Keratinocyte (primary cell): ENCODE results near the gene ZNF496. TPM values are rescaled to one million over a fixed set of nuclear protein-coding genes. Genes with fewer than 3 reads are reported as not detected.
"Not testable (repeated sequence)": the region's sequence is repeated elsewhere in the genome, so short reads cannot be mapped to it uniquely, and the experiment has no call there.

Experiments used
- DNase-seq: peaks from one replicate; pipeline ENCODE4 v3.0.0-alpha.2; 2011; ENCODE audit warnings: low read depth, missing footprints, low spot score
- FAIRE-seq: peaks from 2 replicates; lab custom pipeline; 2011; peaks lifted over from hg19 to GRCh38; lab: Jason Lieb, UNC
- H2AFZ ChIP-seq: 2 replicates; pipeline ENCODE4 v1.6.0; 2012; ENCODE audit warnings: low read length, control low read depth, inconsistent platforms; ENCODE audit not compliant: control insufficient read depth
- H3K27ac ChIP-seq: 2 replicates; pipeline ENCODE4 v1.5.1; 2011; ENCODE audit warnings: low read length; ENCODE audit not compliant: control insufficient read depth, insufficient read depth
- H3K27me3 ChIP-seq: 3 replicates; pipeline ENCODE4 v1.6.0; 2011; ENCODE audit warnings: low read length; ENCODE audit not compliant: control insufficient read depth, insufficient read depth; ENCODE audit errors: extremely low read depth
- H3K36me3 ChIP-seq, 2 experiments: 2 replicates in 1 of 2; 3 replicates in 1 of 2; pipeline ENCODE4 v1.5.1; 2011; ENCODE audit warnings: low read length in 2 of 2, mild to moderate bottlenecking in 1 of 2; ENCODE audit not compliant: control insufficient read depth in 2 of 2, insufficient read depth in 2 of 2; ENCODE audit errors: extremely low read depth in 1 of 2
- H3K4me1 ChIP-seq: 3 replicates; pipeline ENCODE4 v1.5.1; 2011; ENCODE audit warnings: low read length; ENCODE audit not compliant: control insufficient read depth, insufficient read depth; ENCODE audit errors: extremely low read depth
- H3K4me2 ChIP-seq: 3 replicates; pipeline ENCODE4 v1.6.0; 2011; ENCODE audit warnings: low read depth, low read length; ENCODE audit not compliant: control insufficient read depth, insufficient read depth; ENCODE audit errors: extremely low read depth
- H3K4me3 ChIP-seq, 3 experiments: fragments of 200-600 bp in 1 of 3; sonication (generic) in 1 of 3; 2 replicates in 2 of 3; 3 replicates in 1 of 3; pipeline ENCODE4 v1.5.1; 2011 to 2016; ENCODE audit warnings: low read length in 3 of 3, mild to moderate bottlenecking in 3 of 3, control low read depth in 2 of 3, inconsistent platforms in 1 of 3, low read depth in 1 of 3, mixed read lengths in 1 of 3, mixed run types in 1 of 3, moderate library complexity in 1 of 3; ENCODE audit not compliant: control insufficient read depth in 2 of 3, insufficient read depth in 2 of 3; ENCODE audit errors: extremely low read depth in 1 of 3
- H3K79me2 ChIP-seq: 2 replicates; pipeline ENCODE4 v1.6.0; 2012; ENCODE audit warnings: low read length; ENCODE audit not compliant: control insufficient read depth, insufficient read depth
- H3K9ac ChIP-seq: 3 replicates; pipeline ENCODE4 v1.6.0; 2011; ENCODE audit warnings: low read length; ENCODE audit not compliant: control insufficient read depth, insufficient read depth; ENCODE audit errors: extremely low read depth
- H3K9me1 ChIP-seq: 3 replicates; pipeline ENCODE4 v1.6.0; 2011; ENCODE audit warnings: low read length; ENCODE audit not compliant: control insufficient read depth, insufficient read depth; ENCODE audit errors: extremely low read depth
- H3K9me3 ChIP-seq: 2 replicates; pipeline ENCODE4 v1.5.1; 2012; ENCODE audit warnings: low read depth, low read length; ENCODE audit not compliant: control insufficient read depth
- H4K20me1 ChIP-seq: 3 replicates; pipeline ENCODE4 v1.6.0; 2011; ENCODE audit warnings: low read length; ENCODE audit not compliant: control insufficient read depth, insufficient read depth; ENCODE audit errors: extremely low read depth
- EZH2 ChIP-seq: IDR thresholded peaks from one replicate; pipeline ENCODE4 v1.6.1; 2012; ENCODE audit warnings: inconsistent platforms, mild to moderate bottlenecking, low read length, moderate library complexity
- dilution Hi-C: fragments of 300-500 bp; cut with MboI; formaldehyde crosslinking; loops from one replicate; pipeline ENCODE4 v1.7.0; 2020; ENCODE audit warnings: low sequenced_read_pairs; ENCODE audit not compliant: extremely low pct_ligation_motif_present
- polyA plus RNA-seq, 5 experiments: library from polyadenylated mRNA; depleted of rRNA in 3 of 5; stranded (reverse) in 3 of 5; stranded (forward) in 1 of 5; unstranded in 1 of 5; fragments of >200 nt; gene quantifications; 1 replicate in 1 of 5; 2 replicates in 3 of 5; 3 replicates in 1 of 5; pipeline versions ENCODE4 v1.2.1 to v1.2.3, GENCODE V29; 2011 to 2012; ENCODE audit warnings: missing spikeins in 2 of 5, low read depth in 1 of 5, low replicate concordance in 1 of 5
- TF ChIP-seq, protein P1 (sequence below), 3 experiments: IDR thresholded peaks in 1 of 3; conservative IDR thresholded peaks in 1 of 3; optimal IDR thresholded peaks in 1 of 3; 2 replicates in 2 of 3; 3 replicates in 1 of 3; pipeline versions ENCODE3 to v1.5.1; 2011; ENCODE audit warnings: low read length in 3 of 3, mild to moderate bottlenecking in 3 of 3, moderate library complexity in 2 of 3, control low read depth in 1 of 3, inconsistent platforms in 1 of 3; ENCODE audit not compliant: insufficient read depth in 2 of 3; ENCODE audit errors: extremely low read depth in 1 of 3

The ZNF496 gene
- polyA plus RNA-seq, 1 donor (not counting 4 experiments of a cell fraction or from before 2014, with no cell fraction given), result 8.9 TPM

DNA sequence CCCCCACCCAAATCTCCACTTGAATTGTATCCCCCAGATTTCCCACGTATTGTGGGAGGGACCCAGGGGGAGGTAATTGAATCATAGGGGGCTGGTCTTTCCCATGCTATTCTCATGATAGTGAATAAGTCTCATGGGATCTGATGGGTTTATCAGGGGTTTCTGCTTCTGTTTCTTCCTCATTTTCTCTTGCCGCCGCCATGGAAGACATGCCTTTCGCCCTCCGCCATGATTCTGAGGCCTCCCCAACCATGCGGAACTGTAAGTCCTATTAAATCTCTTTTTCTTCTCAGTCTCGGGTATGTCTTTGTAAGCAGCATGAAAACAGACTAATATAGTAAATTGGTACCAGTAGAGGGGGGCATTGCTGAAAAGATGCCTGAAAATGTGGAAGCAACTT lies 33.4 kb upstream of the ZNF496 start:
- Histone ChIP-seq H3K4me1 (peaks cover 11% of the 10 kb centered on the region), H3K27me3 (no peaks in the 10 kb centered on the region), H3K4me3 (no peak overlapping the region), H3K9me3 (no peaks in the 10 kb centered on the region), H3K9me1 (no peaks in the 10 kb centered on the region), H3K9ac (no peak overlapping the region), H3K79me2 (no peaks in the 10 kb centered on the region), H3K36me3 (no peaks in the 10 kb centered on the region), H2AFZ (no peak overlapping the region), H3K27ac (no peak overlapping the region), H4K20me1 (no peaks in the 10 kb centered on the region), H3K4me2 (no peak overlapping the region)
- DNase-seq (no peak), FAIRE-seq (no peak)
- dilution Hi-C loops, result no loop called here
- TF ChIP-seq, protein P1, sequence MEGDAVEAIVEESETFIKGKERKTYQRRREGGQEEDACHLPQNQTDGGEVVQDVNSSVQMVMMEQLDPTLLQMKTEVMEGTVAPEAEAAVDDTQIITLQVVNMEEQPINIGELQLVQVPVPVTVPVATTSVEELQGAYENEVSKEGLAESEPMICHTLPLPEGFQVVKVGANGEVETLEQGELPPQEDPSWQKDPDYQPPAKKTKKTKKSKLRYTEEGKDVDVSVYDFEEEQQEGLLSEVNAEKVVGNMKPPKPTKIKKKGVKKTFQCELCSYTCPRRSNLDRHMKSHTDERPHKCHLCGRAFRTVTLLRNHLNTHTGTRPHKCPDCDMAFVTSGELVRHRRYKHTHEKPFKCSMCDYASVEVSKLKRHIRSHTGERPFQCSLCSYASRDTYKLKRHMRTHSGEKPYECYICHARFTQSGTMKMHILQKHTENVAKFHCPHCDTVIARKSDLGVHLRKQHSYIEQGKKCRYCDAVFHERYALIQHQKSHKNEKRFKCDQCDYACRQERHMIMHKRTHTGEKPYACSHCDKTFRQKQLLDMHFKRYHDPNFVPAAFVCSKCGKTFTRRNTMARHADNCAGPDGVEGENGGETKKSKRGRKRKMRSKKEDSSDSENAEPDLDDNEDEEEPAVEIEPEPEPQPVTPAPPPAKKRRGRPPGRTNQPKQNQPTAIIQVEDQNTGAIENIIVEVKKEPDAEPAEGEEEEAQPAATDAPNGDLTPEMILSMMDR (optimal IDR thresholded peaks at IDR 0.05 in 1 of 3, IDR thresholded peaks at IDR 0.05 in 1 of 3, conservative IDR thresholded peaks at IDR 0.05 in 1 of 3; ENCODE audit: extremely low read depth in 1 of 3, insufficient read depth in 2 of 3, low read length in 3 of 3), result no peak
- TF ChIP-seq EZH2, result no peak

DNA sequence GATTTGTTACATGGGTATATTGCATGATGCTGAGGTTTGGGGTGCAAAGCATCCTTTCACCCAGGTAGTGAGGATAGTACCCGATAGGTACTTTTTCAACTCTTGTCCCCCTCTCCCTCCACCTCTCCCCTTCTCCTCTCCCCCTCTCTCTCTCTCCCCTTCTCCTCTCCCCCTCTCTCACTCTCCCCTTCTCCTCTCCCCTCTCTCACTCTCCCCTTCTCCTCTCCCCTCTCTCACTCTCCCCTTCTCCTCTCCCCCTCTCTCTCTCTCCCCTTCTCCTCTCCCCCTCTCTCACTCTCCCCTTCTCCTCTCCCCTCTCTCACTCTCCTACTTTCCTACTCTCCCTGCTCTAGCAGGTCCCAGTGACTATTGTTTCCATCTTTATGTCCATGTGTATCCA lies 31.3 kb upstream of the ZNF496 start:
- H3K4me3 ChIP-seq, DNase-seq, H3K9me3 ChIP-seq, dilution Hi-C loops, H3K36me3 ChIP-seq, H3K4me1 ChIP-seq, H3K9ac ChIP-seq, H3K79me2 ChIP-seq, H3K27me3 ChIP-seq, H4K20me1 ChIP-seq, H3K4me2 ChIP-seq, H2AFZ ChIP-seq, FAIRE-seq, H3K27ac ChIP-seq, H3K9me1 ChIP-seq: not testable (repeated sequence)

DNA sequence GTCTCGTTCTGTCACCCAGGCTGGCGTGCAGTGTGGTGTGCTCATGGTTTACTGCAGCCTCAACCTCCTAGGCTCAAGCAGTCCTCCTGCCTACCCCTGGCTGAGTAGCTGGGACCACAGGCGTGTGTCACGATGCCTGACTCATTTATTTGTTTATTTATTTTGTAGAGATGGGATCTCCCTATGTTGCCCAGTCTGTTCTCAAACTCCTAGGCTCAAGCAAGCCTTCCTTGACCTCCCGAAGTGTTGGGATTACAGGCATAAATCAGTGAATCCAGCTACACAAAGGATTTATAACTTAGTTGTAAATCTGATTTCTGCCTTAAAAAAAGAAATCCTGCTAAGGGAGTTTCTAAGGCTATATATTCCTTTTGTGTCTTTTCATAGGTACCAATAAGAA lies 30.5 kb upstream of the ZNF496 start:
- dilution Hi-C loops, result no loop called here
- no peak overlapping the region for H3K4me2 ChIP-seq

More for the DNA sequence above, 30.5 kb upstream of the ZNF496 start:
- no peak overlapping the region for H3K4me3 ChIP-seq
- no peaks in the 10 kb centered on the region for H3K4me1 ChIP-seq
- no peaks in the 10 kb centered on the region for H3K27me3 ChIP-seq
- H2AFZ ChIP-seq, result no peak overlapping the region
- no peaks in the 10 kb centered on the region for H3K36me3 ChIP-seq
- FAIRE-seq, result no peak
- no peaks in the 10 kb centered on the region for H3K79me2 ChIP-seq
- no peak overlapping the region for H3K9ac ChIP-seq
- no peaks in the 10 kb centered on the region for H3K9me1 ChIP-seq
- no peaks in the 10 kb centered on the region for H4K20me1 ChIP-seq
- DNase-seq, result no peak
- TF ChIP-seq EZH2, result no peak
- TF ChIP-seq, protein P1 (optimal IDR thresholded peaks at IDR 0.05 in 1 of 3, IDR thresholded peaks at IDR 0.05 in 1 of 3, conservative IDR thresholded peaks at IDR 0.05 in 1 of 3; ENCODE audit: extremely low read depth in 1 of 3, insufficient read depth in 2 of 3, low read length in 3 of 3), result no peak
- no peaks in the 10 kb centered on the region for H3K9me3 ChIP-seq
- H3K27ac ChIP-seq, result no peak overlapping the region
